Pons (tissue), 1 donor: ENCODE data around the gene SGCE.
"Not testable (repeated sequence)": the region's sequence is repeated elsewhere in the genome, so short reads cannot be mapped to it uniquely, and the experiment has no call there.

Experiments used
- DNase-seq: peaks from one replicate; pipeline ENCODE4 v3.0.0-alpha.2; 2016; ENCODE audit warnings: low spot score

SGCE gene

GRCh38 chr7:94655848-94656657, at the start of gene SGCE:
Gene SGCE, minus strand, starts transcription at chr7:94656133. Its CDS starts 35 bp downstream, at chr7:94656098.
- peak; percentile 76 for DNase-seq

GRCh38 chr7:94705155-94706021, 49.5 kb upstream of the SGCE start:
- not testable (repeated sequence) for DNase-seq

- DNase-seq = peak; percentile 8
These were observed 45.6 kb upstream of the SGCE start for GRCh38 chr7:94701555-94701973.

- DNase-seq = no peak
These were observed 45.1 kb upstream of the SGCE start for GRCh38 chr7:94700926-94701554.

- DNase-seq = no peak
These were observed 42.3 kb upstream of the SGCE start for GRCh38 chr7:94698275-94698674.

DNA sequence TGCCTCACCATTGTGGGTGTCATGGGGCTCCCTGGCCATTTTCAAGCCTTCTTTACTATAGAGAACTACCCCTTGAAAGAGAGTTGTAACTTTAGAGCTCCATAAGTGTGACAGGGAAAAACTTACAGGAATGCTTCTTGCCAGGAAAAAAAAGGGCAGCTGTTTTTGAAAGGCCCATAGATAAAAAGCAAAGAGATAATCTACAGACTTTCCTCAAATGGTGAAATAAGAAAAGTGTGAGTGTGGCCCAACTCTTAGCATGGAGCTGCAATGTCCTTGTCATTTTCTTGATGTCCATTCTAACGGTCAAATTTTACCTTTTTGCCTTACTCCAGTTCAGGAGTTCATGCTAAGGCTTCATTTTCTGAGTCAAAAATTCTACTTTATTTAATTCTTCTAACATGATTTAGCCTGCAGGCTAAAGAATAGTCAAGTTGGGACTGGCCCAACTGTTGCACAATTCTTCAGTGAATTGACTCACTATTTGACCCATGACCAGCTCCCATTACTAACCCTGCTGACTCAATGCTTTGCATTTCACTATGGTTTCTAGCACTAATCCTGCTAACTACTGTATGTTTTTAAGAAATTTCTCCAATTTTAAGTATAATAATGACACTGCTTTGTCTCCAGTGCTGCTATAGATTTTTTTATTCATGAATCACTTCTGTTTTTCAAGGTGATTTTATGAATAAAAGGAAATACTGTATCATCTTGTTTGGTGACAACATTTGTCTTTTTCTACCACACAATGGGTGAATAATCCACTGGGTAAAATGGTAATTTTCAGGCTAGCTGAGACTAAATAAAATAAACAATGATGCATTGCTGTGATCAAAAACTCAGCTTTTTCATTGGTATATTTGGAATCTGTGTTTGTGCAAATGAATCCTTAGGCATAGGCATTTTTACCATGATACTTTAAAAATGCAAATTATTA, 41.4 kb upstream of the SGCE start:
- DNase-seq = no peak

DNA sequence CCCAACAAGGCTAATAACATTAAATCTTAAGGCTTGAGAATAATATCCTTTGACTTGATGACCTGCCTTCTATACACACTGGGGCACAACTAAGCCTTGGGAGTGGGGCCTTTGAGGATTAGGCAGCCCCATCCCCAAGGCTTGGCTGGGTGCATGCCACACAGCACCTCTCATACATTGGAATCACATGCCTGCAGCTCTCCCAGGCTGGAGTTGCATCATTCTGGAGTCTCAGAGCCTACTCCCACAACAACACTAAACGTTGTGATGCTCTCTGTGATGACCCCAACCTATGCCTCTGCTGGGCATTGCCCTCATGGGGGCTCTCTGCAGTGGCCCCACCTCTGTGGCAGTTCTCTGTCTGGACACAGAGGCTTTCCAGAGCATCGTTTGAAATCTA, 31.9 kb upstream of the SGCE start:
- DNase-seq = no peak

GRCh38 chr7:94687076-94687475, 31.1 kb upstream of the SGCE start:
- DNase-seq = no peak

GRCh38 chr7:94683066-94683465, 27.1 kb upstream of the SGCE start:
- no peak for DNase-seq

DNA sequence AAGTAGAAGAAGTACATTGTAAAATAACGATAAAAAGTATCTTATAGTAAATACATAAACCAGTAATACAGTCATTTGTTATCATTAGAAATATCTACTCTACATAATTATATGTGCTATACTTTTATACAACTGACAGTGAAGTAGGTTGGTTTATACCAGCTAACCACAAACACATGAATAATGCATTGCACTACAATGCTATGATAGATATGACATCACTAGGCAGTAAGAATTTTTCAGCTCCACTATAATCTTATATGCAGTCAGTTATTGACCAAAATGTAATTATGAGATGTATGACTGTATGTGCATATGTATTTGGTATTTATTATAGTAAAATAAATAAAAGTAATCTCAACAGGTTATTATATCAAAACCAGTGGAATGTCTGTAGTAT, 23.4 kb upstream of the SGCE start:
- DNase-seq = no peak

- DNase-seq = no peak
These were observed 20.5 kb upstream of the SGCE start for GRCh38 chr7:94676431-94676830.

DNA sequence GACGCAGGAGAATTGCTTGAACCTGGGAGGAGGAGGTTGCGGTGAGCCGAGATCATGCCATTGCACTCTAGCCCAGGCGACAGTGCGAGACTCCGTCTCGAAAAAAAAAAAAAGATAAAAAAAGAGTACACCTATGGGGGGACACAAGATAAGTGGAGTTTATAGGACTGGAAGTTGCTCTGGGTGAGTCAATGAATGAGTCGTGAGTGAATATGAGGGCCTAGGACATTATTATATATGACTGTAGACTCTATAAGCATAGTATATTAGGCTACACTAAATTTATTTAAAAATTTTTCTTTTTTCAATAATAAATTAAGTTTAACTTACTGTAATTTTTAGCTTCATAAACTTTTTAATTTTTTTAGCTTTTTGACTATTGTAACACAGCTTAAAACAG, 19.4 kb upstream of the SGCE start:
- no peak for DNase-seq

- DNase-seq = no peak
These were observed 15.7 kb upstream of the SGCE start for GRCh38 chr7:94671444-94672235.

DNA sequence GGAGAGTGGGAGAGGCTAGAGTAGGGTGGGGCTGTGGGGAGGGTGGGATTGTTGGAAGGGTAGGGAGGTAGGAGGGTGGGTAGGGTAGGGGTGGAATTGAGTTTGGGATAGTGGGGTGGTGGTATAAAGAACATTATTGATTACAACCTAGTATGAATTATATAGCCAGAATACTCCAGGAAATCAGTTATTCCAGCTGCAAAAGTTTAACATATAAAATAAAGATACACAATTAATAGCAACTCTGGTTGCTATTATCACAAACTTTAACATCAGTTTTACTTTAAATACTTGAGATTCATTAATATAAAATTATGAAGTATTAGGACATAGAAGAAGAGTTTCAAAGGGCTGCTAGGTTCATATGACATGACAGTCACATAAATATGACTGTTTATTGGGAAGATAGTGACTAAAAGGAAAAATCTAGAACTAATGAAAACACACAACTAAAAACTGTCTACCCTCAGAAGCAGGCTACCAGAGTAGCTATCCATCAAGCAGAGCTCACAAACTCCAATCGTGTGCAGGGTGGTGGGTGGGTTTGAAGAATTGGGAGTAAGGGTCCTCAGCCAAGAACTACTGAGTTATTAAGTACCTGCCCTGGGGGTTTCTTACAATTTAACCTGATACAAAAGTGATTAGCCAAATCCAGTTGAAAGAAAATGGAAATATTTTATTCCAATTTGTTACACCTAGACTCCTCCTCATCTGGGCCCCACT, 14.0 kb upstream of the SGCE start:
- no peak for DNase-seq

- no peak for DNase-seq
These were observed 11.1 kb upstream of the SGCE start for GRCh38 chr7:94666879-94667587.

GRCh38 chr7:94665426-94665825, 9.5 kb upstream of the SGCE start:
- DNase-seq = no peak

- no peak for DNase-seq
These were observed 8.1 kb upstream of the SGCE start for GRCh38 chr7:94664023-94664422.

DNA sequence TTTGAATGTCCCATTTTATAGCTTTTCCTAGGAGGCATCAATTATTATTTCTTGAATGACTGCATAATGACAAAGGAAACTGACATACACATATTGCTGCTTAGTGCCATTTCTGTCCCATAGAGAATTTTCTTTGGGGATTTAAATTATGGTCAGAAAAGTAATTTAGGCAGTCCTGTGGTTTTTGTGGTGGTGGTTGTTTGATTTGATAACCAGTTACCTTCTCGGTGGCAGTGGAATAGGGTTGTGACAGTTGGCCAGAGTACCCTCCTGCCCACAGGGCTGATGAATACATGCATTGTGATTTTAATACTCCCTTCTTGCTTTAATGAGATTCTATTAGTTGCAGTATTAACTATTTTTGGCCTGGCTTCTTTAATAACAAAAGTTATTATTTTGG, 6.6 kb upstream of the SGCE start:
- DNase-seq = no peak

DNA sequence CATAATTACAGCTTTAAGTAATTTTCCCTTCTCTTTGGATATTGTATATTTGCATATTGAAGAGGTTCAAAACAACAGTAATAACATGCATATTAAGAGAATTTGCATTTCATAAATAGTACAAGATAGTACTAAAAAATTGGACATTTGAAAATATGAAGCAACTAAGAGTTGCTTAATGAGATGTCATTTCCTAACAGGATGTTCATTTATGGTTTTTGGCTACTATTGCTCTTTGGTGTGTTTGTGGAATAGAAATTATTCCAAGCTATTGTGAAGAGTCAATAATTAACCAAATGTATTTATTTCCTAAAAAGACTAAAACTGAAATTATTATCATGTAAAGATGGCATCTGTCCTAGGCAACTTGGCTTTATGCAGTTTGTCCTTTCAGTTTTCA, 4.1 kb upstream of the SGCE start:
- no peak for DNase-seq
